Breast epithelium (tissue), 3 donors: ENCODE data around the gene RDH11.

Source experiments
- POLR2A ChIP-seq: fragments of 450-650 bp; IDR thresholded peaks from one replicate; pipeline ENCODE4 v1.6.1; 2016; ENCODE audit warnings: antibody characterized with exemption, mild to moderate bottlenecking, moderate library complexity
- POLR2AphosphoS5 ChIP-seq, 3 donors: sonication (generic); formaldehyde crosslinking; IDR thresholded peaks; one replicate each; pipeline ENCODE4 v1.6.1; 2017; ENCODE audit warnings: antibody characterized with exemption in 3 of 3

GRCh38 chr14:67704484-67705089 lies 9.0 kb upstream of the RDH11 start:
- TF ChIP-seq POLR2A (no peak), POLR2AphosphoS5 (IDR thresholded peaks at IDR 0.05) (no peak)
